ENCODE results near the gene KRTAP12-2.
"Not testable (repeated sequence)": the region's sequence is repeated elsewhere in the genome, so short reads cannot be mapped to it uniquely, and the experiment has no call there.

The KRTAP12-2 gene

DNA sequence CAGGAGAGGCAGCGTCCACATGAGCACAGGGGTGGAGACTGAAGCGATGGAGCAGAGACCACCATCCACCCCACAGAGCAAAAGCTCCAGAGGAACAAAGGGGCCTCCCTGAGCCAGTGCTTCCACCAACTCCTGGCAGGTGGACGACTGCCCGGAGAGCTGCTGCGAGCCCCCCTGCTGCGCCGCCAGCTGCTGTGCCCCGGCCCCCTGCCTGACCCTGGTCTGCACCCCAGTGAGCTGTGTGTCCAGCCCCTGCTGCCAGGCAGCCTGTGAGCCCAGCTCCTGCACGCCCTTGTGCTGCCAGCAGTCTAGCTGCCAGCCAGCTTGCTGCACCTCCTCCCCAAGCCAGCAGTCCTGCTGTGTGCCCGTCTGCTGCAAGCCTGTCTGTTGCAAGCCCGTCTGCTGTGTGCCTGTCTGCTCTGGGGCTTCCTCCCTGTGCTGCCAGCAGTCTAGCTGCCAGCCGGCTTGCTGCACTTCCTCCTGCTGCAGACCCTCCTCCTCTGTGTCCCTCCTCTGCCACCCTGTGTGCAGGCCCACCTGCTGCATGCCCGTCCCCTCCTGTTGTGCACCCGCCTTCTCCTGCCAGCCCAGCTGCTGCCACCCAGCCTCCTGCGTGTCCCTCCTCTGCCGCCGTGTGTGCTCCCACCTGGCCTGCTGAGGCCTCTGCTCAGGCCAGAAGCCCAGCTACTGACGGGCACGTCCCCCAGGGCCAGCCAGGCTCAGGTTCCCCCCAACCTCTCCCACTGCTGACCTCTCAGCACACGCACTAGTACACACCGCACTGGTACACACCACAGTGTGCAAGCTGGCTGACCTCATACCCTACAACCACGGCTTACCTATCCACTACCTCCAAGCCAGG is 35.6 kb upstream of the KRTAP12-2 start:
- DNase-seq = no peak

GRCh38 chr21:44701541-44701940 is 34.8 kb upstream of the KRTAP12-2 start:
- DNase-seq = no peak

DNA sequence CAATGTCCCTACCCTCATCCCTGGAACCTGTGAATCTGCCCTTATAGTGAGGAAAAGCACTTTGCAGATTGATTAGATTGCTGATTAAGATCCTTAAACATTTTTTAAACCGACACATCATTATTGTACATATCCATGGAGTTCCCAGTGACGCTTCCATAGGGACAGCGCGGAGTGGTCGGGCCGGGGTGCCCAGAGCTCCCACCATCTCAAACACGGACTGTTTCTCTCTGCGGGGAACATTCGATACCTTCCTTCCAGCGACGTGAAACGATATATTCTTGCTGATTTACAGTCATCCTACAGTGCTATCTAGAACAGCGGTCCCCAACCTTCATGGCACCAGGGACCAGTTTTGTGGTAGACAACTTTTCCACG is 34.3 kb upstream of the KRTAP12-2 start:
- DNase-seq = no peak

DNA sequence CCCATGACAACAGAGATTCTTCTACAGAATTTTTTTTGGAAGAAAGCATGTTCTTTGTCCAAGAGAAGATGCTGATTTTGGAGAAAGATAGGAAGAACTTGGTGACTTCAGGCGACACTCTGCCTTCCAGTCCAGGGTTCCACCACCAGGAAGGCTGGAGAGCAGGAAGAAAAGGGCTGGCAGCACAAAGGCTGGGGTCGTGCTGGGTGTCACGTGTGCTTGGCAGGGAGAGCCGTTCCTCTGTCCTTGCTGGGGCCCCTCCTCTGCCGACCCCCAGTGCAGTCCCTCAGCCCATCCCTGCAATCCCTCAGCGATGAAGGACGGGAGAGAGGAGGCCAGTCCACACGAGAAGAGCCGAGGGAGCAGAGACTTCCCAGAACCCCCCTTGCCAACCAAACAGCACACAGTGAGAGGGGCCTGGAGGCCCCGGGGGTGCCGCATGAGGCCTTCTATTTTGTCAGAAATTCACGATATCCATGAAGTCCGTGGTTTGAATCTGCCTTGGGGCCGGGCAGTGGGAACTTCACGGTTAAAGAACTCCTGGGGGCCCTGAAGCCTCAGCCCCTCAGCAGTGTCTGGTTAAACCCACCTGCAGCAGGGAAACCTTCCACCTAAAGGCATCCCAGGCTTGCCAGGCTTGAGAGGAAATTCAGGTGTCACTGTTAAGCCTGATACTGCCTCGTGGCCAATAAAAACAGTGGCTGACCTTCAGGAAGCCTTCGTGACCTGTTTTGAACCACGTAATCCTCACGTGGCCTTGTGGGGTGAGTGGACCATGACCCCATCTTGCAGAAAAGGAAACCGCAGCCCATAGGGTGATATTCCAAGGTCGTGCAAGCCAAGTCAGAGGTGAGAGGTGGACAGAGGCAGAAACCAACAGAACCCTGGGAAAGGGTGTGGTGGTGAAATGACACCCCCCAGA is 33.6 kb upstream of the KRTAP12-2 start:
- no peak for DNase-seq

DNA sequence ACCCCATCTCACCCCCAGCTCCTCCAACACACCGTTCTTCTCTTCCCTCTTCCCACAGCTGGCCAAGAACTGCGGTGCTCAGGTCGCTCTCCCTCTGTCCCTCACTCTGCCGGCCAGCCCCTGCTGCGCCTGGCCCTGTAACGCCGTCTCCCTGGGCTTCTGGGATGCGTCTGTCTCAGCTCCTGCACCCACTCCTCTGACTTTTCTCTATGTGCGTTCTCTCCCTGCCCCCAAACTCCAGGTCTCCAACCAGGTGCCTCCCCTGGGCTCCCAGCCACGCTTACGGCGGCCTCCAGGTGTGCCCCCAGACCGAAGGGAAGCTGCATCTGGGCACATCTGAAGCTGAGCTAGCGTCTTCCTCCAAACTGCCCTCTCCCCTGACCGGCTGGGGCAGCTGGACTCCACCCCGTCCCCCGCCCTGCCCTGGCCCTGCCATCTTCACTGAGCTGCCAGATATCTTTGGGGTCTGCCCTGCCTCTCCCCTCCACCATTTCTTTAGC is 32.8 kb upstream of the KRTAP12-2 start:
- DNase-seq = no peak

GRCh38 chr21:44697811-44698734 is 31.3 kb upstream of the KRTAP12-2 start:
- DNase-seq = no peak

GRCh38 chr21:44697172-44697810 is 30.6 kb upstream of the KRTAP12-2 start, which contains the start of gene KRTAP10-12:
Gene KRTAP10-12 (plus strand): TSS chr21:44697172. CDS start chr21:44697202, 30 bp downstream.
- DNase-seq = not testable (repeated sequence)

DNA sequence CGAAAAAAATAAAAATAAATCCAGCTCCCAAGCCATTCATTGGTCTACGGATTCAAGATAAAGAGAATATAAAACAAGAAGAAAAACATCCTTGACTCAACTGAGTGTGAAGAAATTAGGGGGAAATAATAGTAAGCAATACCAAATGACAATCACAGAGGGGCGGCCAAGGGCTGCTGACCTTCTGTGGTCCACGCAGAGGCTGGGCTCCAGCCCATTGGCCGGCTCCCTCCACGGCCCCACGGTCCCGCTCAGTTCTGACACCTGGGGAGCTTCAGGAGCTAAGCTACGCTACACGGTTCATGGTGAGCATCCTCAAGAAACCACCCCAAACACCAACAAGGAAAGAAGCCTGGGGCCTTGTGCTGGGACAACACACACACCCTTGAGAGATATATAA is 29.8 kb upstream of the KRTAP12-2 start:
- no peak for DNase-seq

DNA sequence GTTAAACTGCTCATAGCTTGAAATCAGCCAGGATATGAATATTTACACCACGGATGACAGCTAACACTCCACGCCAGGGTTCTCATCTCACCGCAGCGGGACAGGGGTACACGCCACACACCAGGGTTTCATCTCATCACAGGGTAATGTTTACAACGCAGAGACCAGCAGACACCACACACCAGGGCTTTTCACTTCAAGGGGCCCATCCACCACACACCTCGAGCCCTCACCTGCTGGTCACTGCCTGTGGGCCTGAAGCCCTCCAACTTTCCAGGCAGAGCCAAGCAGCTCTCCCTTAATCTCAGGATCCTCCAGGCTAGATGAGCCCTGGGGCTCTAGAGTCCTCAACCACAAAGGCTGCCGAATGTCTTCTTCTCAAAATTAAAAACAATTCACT is 28.9 kb upstream of the KRTAP12-2 start:
- no peak for DNase-seq

DNA sequence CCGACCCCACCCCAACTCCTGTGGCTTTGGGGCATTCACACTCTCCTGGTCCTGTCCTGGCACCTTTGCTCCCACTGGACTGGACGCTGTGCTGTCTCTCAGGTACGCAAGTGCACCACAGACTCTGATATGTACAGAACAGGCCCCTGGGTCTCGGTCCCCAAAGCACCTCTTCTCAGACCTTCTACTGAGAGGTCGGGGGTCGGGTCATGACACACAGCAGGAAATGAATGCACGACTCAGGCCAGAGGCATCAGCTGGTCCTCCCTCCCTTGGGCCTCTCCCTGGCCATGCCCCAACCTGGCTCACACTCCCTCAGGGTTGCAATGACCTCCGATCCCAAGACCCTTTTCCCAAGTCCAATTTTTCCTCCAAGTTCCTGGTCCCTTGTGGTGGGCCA is 28.5 kb upstream of the KRTAP12-2 start:
- DNase-seq = no peak

- no peak for DNase-seq
Measured at GRCh38 chr21:44694776-44695175, 28.0 kb upstream of the KRTAP12-2 start.

GRCh38 chr21:44692798-44693512 is 26.2 kb upstream of the KRTAP12-2 start:
- DNase-seq = no peak

- no peak for DNase-seq
Measured at GRCh38 chr21:44691686-44692085, 25.0 kb upstream of the KRTAP12-2 start.

- not testable (repeated sequence) for DNase-seq
Measured at GRCh38 chr21:44689740-44690139, 23.0 kb upstream of the KRTAP12-2 start.

- DNase-seq = no peak
Measured at GRCh38 chr21:44687671-44688070, 20.9 kb upstream of the KRTAP12-2 start.

GRCh38 chr21:44686843-44687561 is 20.3 kb upstream of the KRTAP12-2 start:
- DNase-seq = no peak

DNA sequence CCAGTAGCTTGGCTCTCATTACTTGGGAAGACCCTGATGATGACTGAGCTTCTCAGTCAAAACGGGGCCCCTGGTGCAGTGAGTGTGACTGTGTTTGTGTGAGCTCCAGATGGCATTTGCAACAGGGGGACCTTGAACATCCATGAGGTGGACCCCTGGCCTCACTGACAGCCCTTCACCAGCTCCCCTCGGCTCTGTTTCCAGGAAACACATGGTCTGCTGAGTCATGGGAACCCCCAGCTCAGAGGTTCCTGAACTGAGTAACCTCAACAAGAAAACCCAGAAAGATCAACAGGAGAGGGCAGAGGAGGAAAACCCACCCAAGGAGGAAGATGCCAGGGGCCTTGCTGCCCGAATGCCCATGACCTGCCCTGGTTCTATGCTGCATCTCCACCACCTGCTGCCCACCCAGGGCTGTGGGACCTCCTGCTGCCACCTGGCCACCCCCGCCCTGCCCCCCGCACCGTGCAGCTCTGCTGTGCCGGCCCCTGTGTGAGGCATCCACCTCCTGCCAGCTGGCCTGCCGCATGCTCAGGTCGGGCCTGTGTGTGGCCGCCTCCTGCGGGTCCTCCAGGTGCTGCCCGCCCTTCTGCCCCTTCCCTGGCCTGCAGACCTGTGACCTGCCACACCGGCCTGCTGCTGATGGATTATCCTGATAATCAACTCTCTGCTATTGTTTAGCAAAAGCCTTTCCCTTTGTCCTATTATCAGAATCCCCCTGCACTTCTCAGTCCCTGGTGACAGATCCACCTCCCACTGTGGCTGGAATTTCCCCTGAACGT is 19.5 kb upstream of the KRTAP12-2 start:
- no peak for DNase-seq

- not testable (repeated sequence) for DNase-seq
Measured at GRCh38 chr21:44685050-44685449, 18.3 kb upstream of the KRTAP12-2 start.

DNA sequence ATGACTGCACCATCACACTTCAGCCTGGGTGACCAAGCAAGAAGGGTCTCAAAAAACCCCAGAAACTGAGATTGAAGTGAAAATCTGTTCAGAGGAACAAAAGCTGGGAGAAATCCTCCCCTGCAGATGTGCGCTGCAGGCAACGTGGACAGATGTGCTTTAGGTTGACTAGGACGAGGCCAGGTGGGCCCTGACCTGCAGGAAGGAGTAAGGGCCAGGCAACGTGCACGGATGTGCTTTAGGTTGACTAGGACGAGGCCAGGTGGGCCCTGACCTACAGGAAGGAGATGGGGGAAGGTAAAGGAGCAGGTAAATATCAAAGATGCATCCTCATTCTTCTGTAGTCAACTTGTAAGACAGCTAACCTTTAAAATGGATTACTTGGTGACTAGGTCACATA is 17.8 kb upstream of the KRTAP12-2 start:
- DNase-seq = no peak

- DNase-seq = no peak
Measured at GRCh38 chr21:44684077-44684476, 17.4 kb upstream of the KRTAP12-2 start.
